Left kidney (tissue), 2 donors: ENCODE results near the gene PRSS57. TPM values are rescaled to one million over a fixed set of nuclear protein-coding genes. Genes with fewer than 3 reads are reported as not detected.
"Not testable (repeated sequence)": the region's sequence is repeated elsewhere in the genome, so short reads cannot be mapped to it uniquely, and the experiment has no call there.

Source experiments
- DNase-seq: peaks from one replicate; pipeline ENCODE4 v3.0.0-alpha.2; 2013
- polyA plus RNA-seq: library from polyadenylated mRNA; unstranded; fragments of 120-200 nt; gene quantifications from one replicate; pipeline ENCODE4 v1.2.1, GENCODE V29; 2013; ENCODE audit not compliant: insufficient read length

The PRSS57 gene
- polyA plus RNA-seq, 1 donor, result 0.18 TPM

DNA sequence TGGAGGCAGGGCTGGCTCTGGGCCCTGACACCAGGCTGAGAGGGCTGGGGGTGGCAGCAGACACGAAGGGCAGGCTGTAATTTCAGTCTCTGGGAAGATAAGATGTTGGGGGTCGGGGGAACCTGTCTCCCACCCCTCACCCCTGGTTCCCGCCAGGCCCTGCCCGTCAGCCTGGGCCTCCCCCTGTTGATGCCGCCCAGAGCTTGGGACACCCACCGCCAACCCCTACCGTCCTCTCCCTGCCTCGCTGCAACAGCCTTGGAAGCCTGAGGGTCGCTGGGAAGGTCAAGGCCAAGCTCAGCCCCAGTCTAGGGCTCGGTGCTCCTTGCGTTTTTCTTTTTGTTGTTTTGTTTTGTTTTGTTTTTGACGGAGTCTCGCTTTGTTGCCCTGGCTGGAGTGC is 28.0 kb upstream of the PRSS57 start:
- no peak for DNase-seq

DNA sequence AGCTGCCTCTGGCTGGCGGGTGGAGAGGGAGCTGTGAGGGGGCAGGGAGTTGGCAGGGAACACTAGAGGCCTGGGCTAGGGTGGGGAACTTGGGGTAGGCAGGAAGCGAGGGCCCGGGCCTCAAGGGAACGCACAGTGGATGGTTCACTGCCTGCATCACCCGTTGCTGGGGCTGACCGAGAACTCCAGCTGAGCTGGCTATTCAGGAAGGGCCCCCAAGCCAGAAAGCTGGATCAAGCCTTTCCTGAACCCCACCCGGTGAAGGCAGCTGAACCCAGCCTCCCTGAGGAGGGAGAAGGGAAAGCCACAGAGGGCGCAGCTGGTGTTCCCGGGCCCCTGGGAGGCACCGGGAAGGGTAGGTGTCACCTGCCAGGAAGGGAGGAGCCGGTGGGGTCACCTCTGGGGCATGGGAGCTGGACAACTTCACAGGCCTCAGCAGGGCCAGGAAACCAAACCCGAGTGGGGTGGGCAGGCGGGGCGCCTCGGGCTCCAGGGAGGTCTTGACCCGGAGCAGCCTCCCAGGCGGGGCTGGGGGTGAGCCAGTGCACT is 27.4 kb upstream of the PRSS57 start:
- DNase-seq, result no peak

DNA sequence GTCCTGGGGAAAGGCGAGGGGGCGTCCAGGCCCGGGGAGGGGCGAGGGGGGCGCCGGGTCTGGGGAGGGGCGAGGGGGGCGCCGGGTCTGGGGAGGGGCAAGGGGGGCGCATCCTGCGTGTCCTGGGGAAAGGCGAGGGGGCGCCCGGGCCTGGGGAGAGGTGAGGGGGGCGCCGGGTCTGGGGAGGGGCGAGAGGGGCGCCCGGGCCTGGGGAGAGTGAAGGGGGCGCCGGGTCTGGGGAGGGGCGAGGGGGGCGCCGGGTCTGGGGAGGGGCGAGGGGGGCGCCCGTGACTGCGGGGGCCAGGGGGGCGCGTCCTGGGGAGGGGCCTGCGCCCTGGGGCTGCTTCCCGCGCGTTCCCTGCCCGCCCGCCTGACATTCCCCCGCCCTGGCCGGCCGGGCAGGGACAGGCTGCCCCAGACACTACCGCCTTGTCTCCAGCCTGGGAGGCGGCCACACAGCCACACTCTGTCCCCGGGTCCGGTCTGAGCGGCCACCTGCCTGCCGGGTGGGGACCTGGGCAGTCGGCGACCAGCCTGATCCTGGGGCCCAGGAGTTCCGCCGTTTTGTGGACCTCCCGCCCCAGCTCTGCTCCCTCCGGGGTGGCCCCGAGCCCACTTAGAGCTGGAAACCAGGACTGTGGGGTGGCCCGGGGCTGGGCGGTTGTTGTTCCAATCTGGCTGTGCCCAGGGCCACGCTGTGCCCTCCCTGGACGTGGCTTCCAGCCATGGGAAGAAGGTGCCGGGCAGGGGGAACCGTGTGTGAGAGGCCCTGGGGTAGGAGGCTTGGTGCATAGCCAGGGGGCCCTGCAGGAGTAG is 25.3 kb upstream of the PRSS57 start:
- no peak for DNase-seq

- no peak for DNase-seq
Measured at GRCh38 chr19:719636-720344, 24.5 kb upstream of the PRSS57 start.

GRCh38 chr19:718991-719512 is 23.8 kb upstream of the PRSS57 start:
- no peak for DNase-seq

GRCh38 chr19:718251-718951 is 23.1 kb upstream of the PRSS57 start:
- DNase-seq, result no peak

- no peak for DNase-seq
Measured at GRCh38 chr19:715347-715746, 20.1 kb upstream of the PRSS57 start.

GRCh38 chr19:711254-711653 is 16.0 kb upstream of the PRSS57 start:
- no peak for DNase-seq

- DNase-seq, result no peak
Measured at GRCh38 chr19:710767-711166, 15.5 kb upstream of the PRSS57 start.

DNA sequence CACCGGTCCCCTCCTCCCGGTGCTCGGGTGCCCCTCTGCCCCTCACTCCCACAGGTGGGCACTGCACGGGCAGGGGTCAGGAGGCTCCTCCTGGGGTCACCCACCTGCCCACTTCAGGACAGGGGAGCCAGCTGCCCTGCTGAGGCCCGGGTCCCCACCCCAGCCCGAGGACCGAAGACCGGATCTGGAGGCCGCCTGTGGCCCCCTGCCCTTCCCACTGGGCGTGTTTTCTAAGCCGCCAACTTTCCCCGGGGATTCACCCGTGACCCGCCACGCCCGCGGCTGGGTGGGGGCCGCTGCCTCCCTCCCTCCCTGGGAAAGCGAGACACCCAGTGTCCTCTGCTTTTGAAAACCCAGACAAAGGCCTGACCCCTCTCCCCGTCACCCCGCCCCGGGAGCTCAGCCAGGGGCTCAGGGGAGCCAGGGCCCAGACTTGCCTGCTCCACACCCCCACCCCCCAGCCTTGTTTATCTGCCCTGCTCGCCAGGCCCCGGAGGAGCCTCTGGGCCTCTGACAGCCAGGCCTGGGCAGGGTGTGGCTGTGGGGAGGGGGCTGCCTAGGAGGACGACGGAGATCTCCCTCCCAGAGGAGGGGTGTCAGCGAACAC is 14.8 kb upstream of the PRSS57 start:
- no peak for DNase-seq

- DNase-seq, result no peak
Measured at GRCh38 chr19:709196-709964, 14.1 kb upstream of the PRSS57 start.

DNA sequence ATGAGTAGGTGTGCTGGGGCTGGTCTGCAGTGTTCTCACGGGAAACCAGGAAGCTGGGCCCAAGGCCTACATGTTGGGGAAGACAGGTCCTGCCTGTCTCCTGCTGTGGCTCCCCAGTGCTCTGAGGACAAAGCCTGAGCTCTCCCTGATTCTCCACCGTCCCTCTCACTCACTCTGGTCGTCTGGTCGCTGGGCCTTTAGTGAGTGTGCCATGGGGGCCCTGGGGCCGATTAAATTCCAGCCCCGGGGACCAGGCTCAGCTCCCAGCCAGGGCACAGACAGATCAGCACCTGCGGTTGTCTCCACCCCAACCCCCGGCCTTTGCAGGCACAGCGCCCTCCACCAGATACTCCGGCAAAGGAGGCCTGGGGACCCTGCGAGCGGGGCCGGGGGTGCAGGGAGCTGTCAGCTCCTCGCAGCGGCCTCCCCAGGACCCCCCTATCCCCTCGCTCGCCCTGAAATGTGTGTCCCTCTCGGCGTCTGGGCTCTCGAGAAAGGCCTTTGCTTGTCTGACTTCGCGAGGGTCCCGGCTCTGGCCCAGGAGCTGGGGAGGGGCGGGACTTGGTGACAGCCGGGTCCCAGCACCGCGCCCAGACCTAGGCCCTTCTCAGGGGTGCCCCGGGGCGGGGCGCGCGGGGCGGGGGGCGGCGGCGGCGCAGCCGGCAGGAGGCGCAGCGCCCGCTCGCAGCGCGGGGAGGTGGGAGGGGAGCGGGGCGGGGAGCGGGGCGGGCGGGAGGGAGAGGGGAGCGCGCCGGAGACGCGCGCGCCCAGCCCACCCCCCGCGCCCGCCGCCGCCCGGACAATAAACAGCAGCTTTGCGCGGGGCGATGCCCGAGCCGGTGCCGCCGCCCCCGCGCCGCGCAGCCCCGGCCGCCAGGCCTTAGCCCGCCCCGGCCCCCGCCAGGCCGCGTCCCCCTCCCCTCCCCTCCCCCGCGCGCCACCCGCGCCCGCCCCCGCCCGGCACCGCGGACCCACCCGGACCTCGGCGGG is 13.2 kb upstream of the PRSS57 start, which contains the start of gene PALM:
Gene PALM, plus strand, starts transcription at position 782 of the 990 bp plus-strand sequence. CDS start 212 bp downstream, outside the sequence.
- DNase-seq, result no peak

DNA sequence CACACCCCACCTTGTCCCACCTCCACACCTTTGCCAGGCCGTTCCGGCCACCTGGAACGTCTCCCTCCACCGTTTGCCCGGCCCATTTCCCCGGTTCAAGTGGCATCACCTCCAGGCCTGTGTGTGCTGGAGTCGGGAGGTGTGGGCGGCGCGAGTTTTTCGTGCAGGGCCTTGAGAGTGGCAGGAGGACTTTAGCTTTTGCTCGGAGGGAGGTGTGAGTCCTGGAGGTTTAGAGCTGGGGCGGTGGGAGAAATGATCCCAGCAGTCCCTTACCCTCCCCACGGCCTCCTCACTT is 9.1 kb upstream of the PRSS57 start:
- no peak for DNase-seq

DNA sequence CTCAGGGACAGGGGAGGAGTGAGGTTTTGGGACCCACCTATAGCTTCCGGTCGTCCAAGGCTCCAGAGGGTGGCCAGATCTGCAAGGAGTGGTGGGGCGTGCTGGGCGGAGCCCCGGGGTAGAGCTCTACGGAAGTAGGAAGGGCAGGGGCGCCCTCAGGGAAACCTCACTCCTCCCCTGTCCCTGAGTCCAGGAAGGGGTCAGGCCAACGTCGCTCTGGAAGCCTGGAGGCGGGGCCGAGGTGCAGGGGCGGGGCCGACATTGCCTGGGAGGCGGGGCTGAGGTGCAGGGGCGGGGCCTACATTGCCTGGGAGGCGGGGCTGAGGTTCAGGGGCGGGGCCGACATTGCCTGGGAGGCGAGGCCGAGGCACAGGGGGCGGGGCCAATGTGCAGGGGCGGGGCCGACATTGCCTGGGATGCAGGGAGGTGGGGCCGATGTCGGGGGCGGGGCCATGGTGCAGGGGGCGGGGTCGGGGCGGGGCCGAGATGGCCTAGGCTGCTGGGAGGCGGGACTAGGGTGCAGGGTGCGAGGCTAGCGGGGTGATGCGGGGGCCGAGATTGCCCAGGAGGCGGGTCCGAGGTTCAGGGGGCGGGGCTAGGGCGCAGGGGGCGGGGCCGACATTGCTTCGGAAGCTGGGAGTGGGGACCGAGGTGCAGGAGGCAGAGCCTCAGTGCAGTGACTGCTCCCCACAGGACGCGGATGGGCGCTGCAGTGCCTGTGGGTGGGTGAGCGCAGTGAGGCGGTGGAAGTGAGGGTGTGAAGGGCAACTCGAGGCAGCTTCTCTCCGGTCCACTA is 8.6 kb upstream of the PRSS57 start:
- DNase-seq, result no peak

DNA sequence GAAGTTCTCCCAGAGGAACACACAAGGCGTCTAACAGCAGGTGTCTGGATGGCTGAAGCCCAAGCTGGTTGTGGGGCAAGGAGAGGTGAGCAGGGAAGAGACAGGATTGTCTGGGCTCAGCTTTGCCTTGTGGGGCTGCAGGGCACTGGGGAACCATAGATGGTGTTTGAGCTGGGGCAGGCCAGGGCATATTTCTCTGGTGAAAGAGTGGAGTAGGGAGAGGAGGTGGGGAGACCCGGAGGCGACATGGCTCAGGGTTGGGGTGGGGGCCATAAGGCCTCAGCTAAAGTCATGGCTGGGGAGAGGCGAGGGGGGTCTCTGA is 8.0 kb upstream of the PRSS57 start:
- no peak for DNase-seq

- not testable (repeated sequence) for DNase-seq
Measured at GRCh38 chr19:702847-703246, 7.6 kb upstream of the PRSS57 start.

DNA sequence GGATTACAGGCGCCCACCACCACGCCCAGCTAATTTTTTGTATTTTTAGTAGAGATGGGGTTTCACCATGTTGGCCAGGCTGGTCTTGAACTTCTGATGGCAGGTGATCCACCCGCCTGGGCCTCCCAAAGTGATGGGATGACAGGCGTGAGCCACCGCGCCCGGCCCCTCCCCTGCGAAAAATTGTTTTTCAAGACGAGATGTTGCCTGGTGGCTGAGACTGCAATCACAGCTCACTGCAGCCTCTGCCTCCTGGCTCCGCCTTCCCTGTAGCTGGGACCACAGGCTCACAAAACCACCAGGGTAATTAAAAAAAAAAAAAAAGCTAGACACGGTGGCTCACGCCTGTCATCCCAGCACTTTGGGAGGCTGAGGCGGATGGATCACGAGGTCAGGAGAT is 4.6 kb upstream of the PRSS57 start:
- not testable (repeated sequence) for DNase-seq

DNA sequence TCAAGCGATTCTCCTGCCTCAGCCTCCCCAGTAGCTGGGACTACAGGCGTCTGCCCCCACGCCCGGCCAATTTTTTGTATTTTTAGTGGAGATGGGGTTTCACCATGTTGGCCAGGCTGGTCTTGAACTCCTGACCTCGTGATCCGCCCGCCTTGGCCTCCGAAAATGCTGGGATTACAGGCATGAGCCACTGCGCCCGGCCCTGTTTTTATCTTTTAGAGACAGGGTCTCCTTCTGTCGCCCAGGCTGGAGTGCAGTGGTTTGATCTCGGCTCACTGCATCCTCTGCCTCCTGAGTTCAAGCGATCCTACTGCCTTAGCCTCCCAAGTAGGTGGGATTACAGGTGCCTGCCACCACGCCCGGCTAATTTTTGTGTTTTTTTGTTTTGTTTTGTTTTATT is 3.3 kb upstream of the PRSS57 start:
- not testable (repeated sequence) for DNase-seq
